Measurements from ENCODE around the gene NOC3L.

GRCh38 chr10:94370501-94370900 is 7.8 kb upstream of the NOC3L start:
- TF ChIP-seq EZH2 (IDR thresholded peaks at IDR 0.05; ENCODE audit: insufficient read depth, poor library complexity, severe bottlenecking) (no peak), EZH2phosphoT487 (IDR thresholded peaks at IDR 0.05; ENCODE audit: insufficient read depth, low read depth) (no peak)
